ES-I3 (cell line): ENCODE results near the gene HNRNPL.
"Not testable (repeated sequence)": the region's sequence is repeated elsewhere in the genome, so short reads cannot be mapped to it uniquely, and the experiment has no call there.

Experiments
- H3K36me3 ChIP-seq: 2 replicates; pipeline ENCODE4 v1.6.1; 2013; ENCODE audit warnings: mild to moderate bottlenecking, low read length, control low read depth, moderate library complexity; ENCODE audit not compliant: insufficient read depth
- H3K4me1 ChIP-seq: 2 replicates; pipeline ENCODE4 v1.6.1; 2013; ENCODE audit warnings: mild to moderate bottlenecking, control low read depth, low read length; ENCODE audit not compliant: insufficient read depth
- H3K9ac ChIP-seq: 2 replicates; pipeline ENCODE4 v1.6.1; 2013; ENCODE audit warnings: low read depth, mild to moderate bottlenecking, low read length, moderate library complexity
- H3K9me3 ChIP-seq: 2 replicates; pipeline ENCODE4 v1.6.1; 2013; ENCODE audit warnings: mild to moderate bottlenecking, low read length, moderate library complexity; ENCODE audit not compliant: control insufficient read depth, insufficient read depth

HNRNPL gene

GRCh38 chr19:38813323-38813722 is 36.5 kb downstream of the HNRNPL start:
- Histone ChIP-seq H3K9me3 (no peaks in the 10 kb centered on the region), H3K4me1 (no peaks in the 10 kb centered on the region), H3K9ac (no peak overlapping the region), H3K36me3 (no peaks in the 10 kb centered on the region)

GRCh38 chr19:38812841-38813320 is 36.9 kb downstream of the HNRNPL start, which contains the start of gene LGALS4:
TSS of gene LGALS4 (minus strand) at chr19:38812945. CDS start at chr19:38812886, 59 bp downstream.
- no peaks in the 10 kb centered on the region for H3K4me1 ChIP-seq
- H3K9ac ChIP-seq: no peak within 1 kb of the TSS
- H3K9me3 ChIP-seq: no peaks in the 10 kb centered on the region
- H3K36me3 ChIP-seq: no peaks in the 10 kb centered on the region

- Histone ChIP-seq H3K36me3 (no peaks in the 10 kb centered on the region), H3K4me1 (no peaks in the 10 kb centered on the region), H3K9me3 (no peaks in the 10 kb centered on the region), H3K9ac (no peak overlapping the region)
Measured at GRCh38 chr19:38812009-38812840, 37.6 kb downstream of the HNRNPL start.

GRCh38 chr19:38809592-38810252 is 40.1 kb downstream of the HNRNPL start:
- Histone ChIP-seq H3K9me3 (no peaks in the 10 kb centered on the region), H3K4me1 (no peaks in the 10 kb centered on the region), H3K36me3 (no peaks in the 10 kb centered on the region), H3K9ac (no peak overlapping the region)

- Histone ChIP-seq H3K36me3 (no peaks in the 10 kb centered on the region), H3K9ac (no peak overlapping the region), H3K4me1 (no peaks in the 10 kb centered on the region), H3K9me3 (no peaks in the 10 kb centered on the region)
Measured at GRCh38 chr19:38808741-38809140, 41.0 kb downstream of the HNRNPL start.

GRCh38 chr19:38807374-38808098 is 42.2 kb downstream of the HNRNPL start:
- H3K4me1 ChIP-seq, H3K9ac ChIP-seq, H3K36me3 ChIP-seq, H3K9me3 ChIP-seq: not testable (repeated sequence)

- no peaks in the 10 kb centered on the region for H3K4me1 ChIP-seq
- no peaks in the 10 kb centered on the region for H3K36me3 ChIP-seq
- H3K9me3 ChIP-seq: no peaks in the 10 kb centered on the region
- no peak overlapping the region for H3K9ac ChIP-seq
Measured at GRCh38 chr19:38806371-38806770, 43.4 kb downstream of the HNRNPL start.

- no peaks in the 10 kb centered on the region for H3K9me3 ChIP-seq
- H3K9ac ChIP-seq: no peak overlapping the region
- H3K4me1 ChIP-seq: no peaks in the 10 kb centered on the region
- H3K36me3 ChIP-seq: no peaks in the 10 kb centered on the region
Measured at GRCh38 chr19:38805180-38805579, 44.6 kb downstream of the HNRNPL start.

GRCh38 chr19:38803543-38803942 is 46.2 kb downstream of the HNRNPL start:
- no peaks in the 10 kb centered on the region for H3K4me1 ChIP-seq
- H3K36me3 ChIP-seq: no peaks in the 10 kb centered on the region
- no peak overlapping the region for H3K9ac ChIP-seq
- peaks cover 5% of the 10 kb centered on the region for H3K9me3 ChIP-seq

GRCh38 chr19:38801359-38802095 is 48.3 kb downstream of the HNRNPL start:
- no peaks in the 10 kb centered on the region for H3K4me1 ChIP-seq
- H3K9ac ChIP-seq: no peak overlapping the region
- peaks cover 5% of the 10 kb centered on the region for H3K9me3 ChIP-seq
- no peaks in the 10 kb centered on the region for H3K36me3 ChIP-seq

- Histone ChIP-seq H3K9ac (no peak overlapping the region), H3K36me3 (no peaks in the 10 kb centered on the region), H3K4me1 (no peaks in the 10 kb centered on the region), H3K9me3 (peaks cover 5% of the 10 kb centered on the region)
Measured at GRCh38 chr19:38800577-38801347, 49.0 kb downstream of the HNRNPL start.

GRCh38 chr19:38799104-38799503 is 50.7 kb downstream of the HNRNPL start:
- H3K36me3 ChIP-seq: no peaks in the 10 kb centered on the region
- no peaks in the 10 kb centered on the region for H3K4me1 ChIP-seq
- H3K9ac ChIP-seq: no peak overlapping the region
- peaks cover 5% of the 10 kb centered on the region for H3K9me3 ChIP-seq

GRCh38 chr19:38797781-38798180 is 52.0 kb downstream of the HNRNPL start:
- not testable (repeated sequence) for H3K36me3 ChIP-seq, H3K4me1 ChIP-seq, H3K9me3 ChIP-seq, H3K9ac ChIP-seq
